HCT116 (cell line): Measurements from ENCODE around the gene PREX1. TPM values are rescaled to one million over a fixed set of nuclear protein-coding genes. Genes with fewer than 3 reads are reported as not detected.

Experiments
- ATAC-seq: fragments of 200-7000 bp; cut with Tn5 transposase; 2 replicates; pipeline ENCODE4 v1.9.1; 2020; ENCODE audit warnings: mild to moderate bottlenecking, moderate library complexity
- BruUV-seq: library from RNA; stranded (reverse); fragments of 400-500 nt; replicated peaks from 2 replicates; lab custom pipeline; 2021; lab: Mats Ljungman, UMichigan
- CTCF ChIA-PET: fragments of 300-600 bp; sonication (Branson Sonifier 250); formaldehyde crosslinking; loops from one replicate; lab custom pipeline; 2021; ENCODE audit warnings: antibody characterized with exemption; lab: Charles Lee
- POLR2A ChIA-PET: fragments of 300-600, 350-600 bp; sonication (Branson Sonifier 250); formaldehyde crosslinking; loops from one replicate; lab custom pipeline; 2021; ENCODE audit warnings: antibody characterized with exemption; lab: Charles Lee
- RAD21 ChIA-PET, 2 experiments: fragments of 300-600 bp; sonication (Branson Sonifier 250); formaldehyde crosslinking; loops; one replicate each; lab custom pipeline; 2023; ENCODE audit warnings: low total read pairs in 2 of 2; ENCODE audit not compliant: uncharacterized antibody in 2 of 2, unreplicated experiment in 2 of 2, low non-redundant PET in 1 of 2; lab: Charles Lee
- DNase-seq: peaks from one replicate; pipeline ENCODE4 v3.0.0-alpha.2; 2010; ENCODE audit warnings: low read depth, low spot score
- H2AFZ ChIP-seq: fragments of 200-600 bp; shearing (Covaris generic), sonication (generic); 2 replicates; pipeline ENCODE4 v1.6.1; 2017; ENCODE audit warnings: low read depth, mixed run types, mixed read lengths, antibody characterized with exemption, low read length; ENCODE audit not compliant: poor library complexity, severe bottlenecking
- H3K27ac ChIP-seq: 2 replicates; pipeline ENCODE4 v1.5.1; 2012; ENCODE audit warnings: low read depth, low read length
- H3K27me3 ChIP-seq: fragments of 200-600 bp; sonication (generic); 2 replicates; pipeline ENCODE4 v1.6.1; 2016; ENCODE audit warnings: mixed run types, low read length, mixed read lengths; ENCODE audit not compliant: insufficient read depth
- H3K36me3 ChIP-seq, 2 experiments: fragments of 200-500 bp in 1 of 2; fragments of 200-600 bp in 1 of 2; sonication (Bioruptor generic) in 1 of 2; sonication (generic) in 1 of 2; 2 replicates each; pipeline versions ENCODE4 v1.5.1 to v1.6.1; 2014 to 2016; ENCODE audit warnings: low read length in 2 of 2, inconsistent platforms in 1 of 2, mixed read lengths in 1 of 2, mixed run types in 1 of 2; ENCODE audit not compliant: insufficient read depth in 2 of 2, control insufficient read depth in 1 of 2
- H3K4me1 ChIP-seq, 2 experiments: fragments of 200-600 bp in 1 of 2; sonication (generic) in 1 of 2; 2 replicates each; pipeline versions ENCODE4 v1.5.1 to v1.6.1; 2012 to 2017; ENCODE audit warnings: low read length in 2 of 2, inconsistent platforms in 1 of 2, mild to moderate bottlenecking in 1 of 2, mixed read lengths in 1 of 2, mixed run types in 1 of 2, moderate library complexity in 1 of 2; ENCODE audit not compliant: insufficient read depth in 2 of 2, control insufficient read depth in 1 of 2
- H3K4me2 ChIP-seq: fragments of 200-600 bp; sonication (generic); 2 replicates; pipeline ENCODE4 v1.6.1; 2017; ENCODE audit warnings: mixed run types, low read length, mixed read lengths
- H3K4me3 ChIP-seq, 2 experiments: fragments of 200-600 bp in 1 of 2; sonication (generic) in 1 of 2; replicated peaks in 1 of 2; 2 replicates each; pipeline ENCODE4 v1.5.1; 2011 to 2016; ENCODE audit warnings: low read length in 2 of 2, control low read depth in 1 of 2, low read depth in 1 of 2, mild to moderate bottlenecking in 1 of 2, mixed read lengths in 1 of 2, mixed run types in 1 of 2
- H3K79me2 ChIP-seq: fragments of 200-600 bp; sonication (generic); 2 replicates; pipeline ENCODE4 v1.6.1; 2017; ENCODE audit warnings: mild to moderate bottlenecking, mixed run types, low read length, moderate library complexity, mixed read lengths; ENCODE audit not compliant: insufficient read depth
- H3K9ac ChIP-seq: fragments of 200-600 bp; sonication (generic); 2 replicates; pipeline ENCODE4 v1.6.1; 2016; ENCODE audit warnings: low read length, mixed read lengths
- H3K9me2 ChIP-seq: fragments of 200-600 bp; sonication (generic), shearing (Covaris generic); 2 replicates; pipeline ENCODE4 v1.6.1; 2017; ENCODE audit warnings: mixed run types, mild to moderate bottlenecking, moderate library complexity; ENCODE audit not compliant: insufficient read depth
- H3K9me3 ChIP-seq, 2 experiments: fragments of 200-500 bp in 1 of 2; fragments of 200-600 bp in 1 of 2; sonication (Bioruptor generic) in 1 of 2; sonication (generic) in 1 of 2; 2 replicates each; pipeline ENCODE4 v1.6.1; 2014 to 2017; ENCODE audit warnings: low read length in 2 of 2, mixed read lengths in 2 of 2, inconsistent platforms in 1 of 2, low read depth in 1 of 2, mild to moderate bottlenecking in 1 of 2, mixed run types in 1 of 2, moderate library complexity in 1 of 2; ENCODE audit not compliant: control insufficient read depth in 1 of 2, insufficient read depth in 1 of 2
- H4K20me1 ChIP-seq: fragments of 200-600 bp; sonication (generic), shearing (Covaris generic); 2 replicates; pipeline ENCODE4 v1.6.1; 2017; ENCODE audit warnings: mixed run types, mild to moderate bottlenecking, moderate library complexity; ENCODE audit not compliant: insufficient read depth
- EGR1 ChIP-seq: IDR thresholded peaks from 2 replicates; pipeline ENCODE4 v1.6.1; 2012; ENCODE audit warnings: low read depth
- EZH2 ChIP-seq: fragments of 200-600 bp; sonication (generic); IDR thresholded peaks from 2 replicates; pipeline ENCODE4 v1.6.1; 2017; ENCODE audit warnings: antibody characterized with exemption, mixed run types
- JUND ChIP-seq: IDR thresholded peaks from 2 replicates; pipeline ENCODE4 v1.6.1; 2012
- RAD21 ChIP-seq: IDR thresholded peaks from 2 replicates; pipeline ENCODE4 v1.6.1; 2012; ENCODE audit warnings: low read depth, mild to moderate bottlenecking
- SIN3A ChIP-seq: IDR thresholded peaks from 2 replicates; pipeline ENCODE4 v1.6.1; 2012; ENCODE audit warnings: low read depth
- SP1 ChIP-seq: IDR thresholded peaks from 2 replicates; pipeline ENCODE4 v1.6.1; 2012; ENCODE audit warnings: low read depth
- TCF7L2 ChIP-seq: IDR thresholded peaks from 2 replicates; pipeline ENCODE4 v1.7.0; 2011; ENCODE audit warnings: borderline replicate concordance, inconsistent platforms; ENCODE audit not compliant: insufficient read depth, insufficient read length; ENCODE audit errors: extremely low read depth
- ZNF274 ChIP-seq: fragments of 200-500 bp; sonication (Bioruptor generic); IDR thresholded peaks from 2 replicates; pipeline ENCODE4 v1.6.1; 2014; ENCODE audit warnings: mild to moderate bottlenecking, low read depth, low read length, inconsistent platforms
- intact Hi-C: fragments of 100-400 bp; cut with micrococcal nuclease; formaldehyde crosslinking; loops from 2 replicates; pipeline ENCODE4 v1.10.0; 2022
- total RNA-seq: library from RNA; stranded (reverse); gene quantifications from one replicate; pipeline ENCODE4 v1.2.1, GENCODE V29; 2021; ENCODE audit not compliant: unreplicated experiment
- TF ChIP-seq, protein P1 (sequence below): IDR thresholded peaks from 2 replicates; pipeline ENCODE4 v1.6.1; 2012; ENCODE audit warnings: low read depth
- TF ChIP-seq, protein P2 (sequence below), 3 experiments: fragments of 200-600 bp in 1 of 3; sonication (generic) in 1 of 3; IDR thresholded peaks in 2 of 3; conservative IDR thresholded peaks in 1 of 3; 2 replicates each; pipeline ENCODE4 v1.5.1; 2012 to 2017; ENCODE audit warnings: low read depth in 2 of 3, low read length in 2 of 3, antibody characterized with exemption in 1 of 3, borderline replicate concordance in 1 of 3, control low read depth in 1 of 3, mild to moderate bottlenecking in 1 of 3, mixed read lengths in 1 of 3, mixed run types in 1 of 3, moderate library complexity in 1 of 3; ENCODE audit not compliant: insufficient read depth in 1 of 3
- TF ChIP-seq, protein P3 (sequence below): IDR thresholded peaks from 2 replicates; pipeline ENCODE4 v1.6.1; 2012
- TF ChIP-seq, protein P4 (sequence below): IDR thresholded peaks from 2 replicates; pipeline ENCODE4 v1.6.1; 2012

PREX1 gene
- total RNA-seq, 1 experiment from 2014 or later = 6.1 TPM

DNA sequence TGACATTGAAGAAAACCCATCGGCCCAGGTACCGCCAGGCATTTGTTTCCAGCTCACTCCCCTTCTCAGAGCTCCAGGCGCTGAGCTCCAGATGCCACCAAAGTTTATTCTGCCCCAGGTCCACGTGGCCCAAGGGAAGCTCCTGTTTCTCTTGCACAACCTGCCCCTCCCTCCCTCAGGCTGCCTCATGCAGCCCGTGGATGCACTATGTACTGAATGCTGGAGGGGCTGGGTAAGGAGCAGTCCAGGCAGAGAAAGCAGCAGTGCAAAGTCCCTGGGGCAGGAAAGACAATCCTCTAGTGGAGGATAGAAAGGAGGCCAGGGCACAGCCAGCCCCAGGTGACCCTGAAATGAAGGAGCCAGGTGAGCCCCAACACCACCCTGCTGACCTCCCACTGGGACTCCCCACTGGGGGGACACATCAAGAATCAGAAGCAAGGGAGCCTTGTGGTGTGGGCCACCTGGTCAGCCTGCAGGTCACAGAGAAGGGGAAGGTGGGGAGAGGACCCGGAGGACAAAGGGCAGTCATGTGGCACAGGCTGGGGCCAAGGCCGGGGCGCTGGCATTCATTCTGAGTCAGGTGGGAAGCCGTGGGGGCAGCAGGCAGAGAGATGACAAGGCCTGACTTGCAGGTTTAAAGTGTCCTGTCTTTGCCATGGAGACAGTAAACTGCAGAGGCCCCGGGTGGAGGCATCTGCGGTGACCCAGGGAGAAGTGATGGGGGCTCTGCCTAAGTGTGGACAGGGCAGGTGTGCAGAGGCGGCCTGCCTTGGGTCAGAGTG, 230.1 kb downstream of the PREX1 start:
- no peaks in the 10 kb centered on the region for H3K9me2 ChIP-seq
- no peaks in the 10 kb centered on the region for H3K79me2 ChIP-seq
- intact Hi-C loops = no loop called here
- H4K20me1 ChIP-seq = no peaks in the 10 kb centered on the region
- no peak overlapping the region for H3K4me2 ChIP-seq
- no peaks in the 10 kb centered on the region for H3K9me3 ChIP-seq
- no peak overlapping the region for H2AFZ ChIP-seq
- H3K27me3 ChIP-seq = peaks cover 2% of the 10 kb centered on the region; the same call in 1 of the 2 replicates
- no peak for ATAC-seq
- TF ChIP-seq RAD21 (no peak), EZH2 (no peak), TCF7L2 (no peak), ZNF274 (no peak), EGR1 (no peak), SIN3A (no peak), JUND (no peak), SP1 (no peak)
- TF ChIP-seq, protein P1, sequence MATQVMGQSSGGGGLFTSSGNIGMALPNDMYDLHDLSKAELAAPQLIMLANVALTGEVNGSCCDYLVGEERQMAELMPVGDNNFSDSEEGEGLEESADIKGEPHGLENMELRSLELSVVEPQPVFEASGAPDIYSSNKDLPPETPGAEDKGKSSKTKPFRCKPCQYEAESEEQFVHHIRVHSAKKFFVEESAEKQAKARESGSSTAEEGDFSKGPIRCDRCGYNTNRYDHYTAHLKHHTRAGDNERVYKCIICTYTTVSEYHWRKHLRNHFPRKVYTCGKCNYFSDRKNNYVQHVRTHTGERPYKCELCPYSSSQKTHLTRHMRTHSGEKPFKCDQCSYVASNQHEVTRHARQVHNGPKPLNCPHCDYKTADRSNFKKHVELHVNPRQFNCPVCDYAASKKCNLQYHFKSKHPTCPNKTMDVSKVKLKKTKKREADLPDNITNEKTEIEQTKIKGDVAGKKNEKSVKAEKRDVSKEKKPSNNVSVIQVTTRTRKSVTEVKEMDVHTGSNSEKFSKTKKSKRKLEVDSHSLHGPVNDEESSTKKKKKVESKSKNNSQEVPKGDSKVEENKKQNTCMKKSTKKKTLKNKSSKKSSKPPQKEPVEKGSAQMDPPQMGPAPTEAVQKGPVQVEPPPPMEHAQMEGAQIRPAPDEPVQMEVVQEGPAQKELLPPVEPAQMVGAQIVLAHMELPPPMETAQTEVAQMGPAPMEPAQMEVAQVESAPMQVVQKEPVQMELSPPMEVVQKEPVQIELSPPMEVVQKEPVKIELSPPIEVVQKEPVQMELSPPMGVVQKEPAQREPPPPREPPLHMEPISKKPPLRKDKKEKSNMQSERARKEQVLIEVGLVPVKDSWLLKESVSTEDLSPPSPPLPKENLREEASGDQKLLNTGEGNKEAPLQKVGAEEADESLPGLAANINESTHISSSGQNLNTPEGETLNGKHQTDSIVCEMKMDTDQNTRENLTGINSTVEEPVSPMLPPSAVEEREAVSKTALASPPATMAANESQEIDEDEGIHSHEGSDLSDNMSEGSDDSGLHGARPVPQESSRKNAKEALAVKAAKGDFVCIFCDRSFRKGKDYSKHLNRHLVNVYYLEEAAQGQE = no peak
- TF ChIP-seq, protein P2, sequence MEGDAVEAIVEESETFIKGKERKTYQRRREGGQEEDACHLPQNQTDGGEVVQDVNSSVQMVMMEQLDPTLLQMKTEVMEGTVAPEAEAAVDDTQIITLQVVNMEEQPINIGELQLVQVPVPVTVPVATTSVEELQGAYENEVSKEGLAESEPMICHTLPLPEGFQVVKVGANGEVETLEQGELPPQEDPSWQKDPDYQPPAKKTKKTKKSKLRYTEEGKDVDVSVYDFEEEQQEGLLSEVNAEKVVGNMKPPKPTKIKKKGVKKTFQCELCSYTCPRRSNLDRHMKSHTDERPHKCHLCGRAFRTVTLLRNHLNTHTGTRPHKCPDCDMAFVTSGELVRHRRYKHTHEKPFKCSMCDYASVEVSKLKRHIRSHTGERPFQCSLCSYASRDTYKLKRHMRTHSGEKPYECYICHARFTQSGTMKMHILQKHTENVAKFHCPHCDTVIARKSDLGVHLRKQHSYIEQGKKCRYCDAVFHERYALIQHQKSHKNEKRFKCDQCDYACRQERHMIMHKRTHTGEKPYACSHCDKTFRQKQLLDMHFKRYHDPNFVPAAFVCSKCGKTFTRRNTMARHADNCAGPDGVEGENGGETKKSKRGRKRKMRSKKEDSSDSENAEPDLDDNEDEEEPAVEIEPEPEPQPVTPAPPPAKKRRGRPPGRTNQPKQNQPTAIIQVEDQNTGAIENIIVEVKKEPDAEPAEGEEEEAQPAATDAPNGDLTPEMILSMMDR (IDR thresholded peaks at IDR 0.05 in 2 of 3, conservative IDR thresholded peaks at IDR 0.05 in 1 of 3; ENCODE audit: borderline replicate concordance in 1 of 3, insufficient read depth in 1 of 3, low read depth in 2 of 3, low read length in 2 of 3) = no peak
- TF ChIP-seq, protein P3, sequence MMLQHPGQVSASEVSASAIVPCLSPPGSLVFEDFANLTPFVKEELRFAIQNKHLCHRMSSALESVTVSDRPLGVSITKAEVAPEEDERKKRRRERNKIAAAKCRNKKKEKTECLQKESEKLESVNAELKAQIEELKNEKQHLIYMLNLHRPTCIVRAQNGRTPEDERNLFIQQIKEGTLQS = no peak
- TF ChIP-seq, protein P4, sequence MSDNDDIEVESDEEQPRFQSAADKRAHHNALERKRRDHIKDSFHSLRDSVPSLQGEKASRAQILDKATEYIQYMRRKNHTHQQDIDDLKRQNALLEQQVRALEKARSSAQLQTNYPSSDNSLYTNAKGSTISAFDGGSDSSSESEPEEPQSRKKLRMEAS = no peak
- no peak overlapping the region for H3K27ac ChIP-seq
- BruUV-seq = no TSS peak
- H3K4me1 ChIP-seq = no peaks in the 10 kb centered on the region; a peak in 1 of 4 replicates
- CTCF ChIA-PET = interaction anchor here (2.5 kb wide), 1 partner anchor 23 kb away, joined by 6 read pairs; no protein-coding TSS in a partner anchor
- H3K4me3 ChIP-seq = no peak overlapping the region
- RAD21 ChIA-PET = no interaction called here
- DNase-seq = no peak
- POLR2A ChIA-PET = no interaction called here
- H3K36me3 ChIP-seq = no peaks in the 10 kb centered on the region
- H3K9ac ChIP-seq = no peak overlapping the region
